GM12878 (cell line): Measurements from ENCODE around the gene PARP11.

Source experiments
- CREM ChIP-seq: IDR thresholded peaks from 2 replicates; pipeline ENCODE4 v1.6.1; 2014; ENCODE audit warnings: antibody characterized with exemption, low read depth
- DPF2 ChIP-seq: fragments of 450-650 bp; IDR thresholded peaks from 2 replicates; pipeline ENCODE4 v1.6.1; 2017; ENCODE audit warnings: mild to moderate bottlenecking
- EP300 ChIP-seq, 2 experiments: fragments of 150-350 bp in 1 of 2; IDR thresholded peaks; 2 replicates each; pipeline ENCODE4 v1.6.1; 2011 to 2012; ENCODE audit warnings: low read depth in 2 of 2, low read length in 2 of 2, borderline replicate concordance in 1 of 2, improper control_type of control experiment in 1 of 2, inconsistent platforms in 1 of 2; ENCODE audit not compliant: control insufficient read depth in 1 of 2
- JUNB ChIP-seq: IDR thresholded peaks from 2 replicates; pipeline ENCODE4 v1.6.1; 2016; ENCODE audit warnings: antibody characterized with exemption, mild to moderate bottlenecking
- YBX1 ChIP-seq: fragments of 450-650 bp; IDR thresholded peaks from 2 replicates; pipeline ENCODE4 v1.6.1; 2016; ENCODE audit warnings: antibody characterized with exemption
- TF ChIP-seq, protein P1 (sequence below), 3 experiments: IDR thresholded peaks in 2 of 3; conservative IDR thresholded peaks in 1 of 3; 2 replicates each; pipeline ENCODE4 v1.5.1; 2011; ENCODE audit warnings: low read depth in 3 of 3, low read length in 3 of 3, mild to moderate bottlenecking in 3 of 3, control low read depth in 2 of 3, moderate library complexity in 2 of 3, inconsistent platforms in 1 of 3, mixed read lengths in 1 of 3; ENCODE audit not compliant: control insufficient read depth in 2 of 3, insufficient read depth in 1 of 3; ENCODE audit errors: extremely low read depth in 1 of 3

DNA sequence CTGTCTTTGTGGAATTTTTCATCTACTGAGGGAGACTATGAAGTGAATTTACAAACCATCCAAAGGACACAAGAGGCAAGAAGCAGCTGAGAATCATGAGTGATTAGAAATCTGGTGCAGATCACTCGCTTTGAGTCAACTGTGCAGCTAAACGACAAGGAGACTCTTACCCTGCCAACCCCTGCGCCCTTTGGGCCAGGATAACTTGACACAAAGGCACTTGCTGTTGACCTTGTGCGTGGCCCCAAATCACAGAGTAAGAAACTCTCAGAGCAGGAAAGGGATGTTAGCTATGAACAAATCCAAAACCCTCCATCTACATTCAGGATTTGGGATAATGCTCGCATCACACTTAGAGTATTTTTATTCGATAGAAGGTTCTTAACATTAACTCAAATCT is 11.5 kb upstream of the PARP11 start:
- no peak for TF ChIP-seq CREM
- TF ChIP-seq, protein P1, sequence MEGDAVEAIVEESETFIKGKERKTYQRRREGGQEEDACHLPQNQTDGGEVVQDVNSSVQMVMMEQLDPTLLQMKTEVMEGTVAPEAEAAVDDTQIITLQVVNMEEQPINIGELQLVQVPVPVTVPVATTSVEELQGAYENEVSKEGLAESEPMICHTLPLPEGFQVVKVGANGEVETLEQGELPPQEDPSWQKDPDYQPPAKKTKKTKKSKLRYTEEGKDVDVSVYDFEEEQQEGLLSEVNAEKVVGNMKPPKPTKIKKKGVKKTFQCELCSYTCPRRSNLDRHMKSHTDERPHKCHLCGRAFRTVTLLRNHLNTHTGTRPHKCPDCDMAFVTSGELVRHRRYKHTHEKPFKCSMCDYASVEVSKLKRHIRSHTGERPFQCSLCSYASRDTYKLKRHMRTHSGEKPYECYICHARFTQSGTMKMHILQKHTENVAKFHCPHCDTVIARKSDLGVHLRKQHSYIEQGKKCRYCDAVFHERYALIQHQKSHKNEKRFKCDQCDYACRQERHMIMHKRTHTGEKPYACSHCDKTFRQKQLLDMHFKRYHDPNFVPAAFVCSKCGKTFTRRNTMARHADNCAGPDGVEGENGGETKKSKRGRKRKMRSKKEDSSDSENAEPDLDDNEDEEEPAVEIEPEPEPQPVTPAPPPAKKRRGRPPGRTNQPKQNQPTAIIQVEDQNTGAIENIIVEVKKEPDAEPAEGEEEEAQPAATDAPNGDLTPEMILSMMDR (IDR thresholded peaks at IDR 0.05 in 2 of 3, conservative IDR thresholded peaks at IDR 0.05 in 1 of 3; ENCODE audit: control insufficient read depth in 2 of 3, extremely low read depth in 1 of 3, insufficient read depth in 1 of 3, low read depth in 3 of 3, low read length in 3 of 3): no peak
- no peak for TF ChIP-seq JUNB
- no peak for TF ChIP-seq YBX1
- TF ChIP-seq DPF2: no peak
- no peak for TF ChIP-seq EP300 (IDR thresholded peaks at IDR 0.05; ENCODE audit: borderline replicate concordance in 1 of 2, control insufficient read depth in 1 of 2, low read depth in 2 of 2, low read length in 2 of 2)
